ENCODE results near the gene GPRC5C. TPM values are rescaled to one million over a fixed set of nuclear protein-coding genes. Genes with fewer than 3 reads are reported as not detected.

Gene GPRC5C
- total RNA-seq, 3 donors from 2014 or later (not counting 1 experiment from before 2014, with no cell fraction given), result 0.26 to 0.60 (median 0.29) TPM

- Histone ChIP-seq H3K36me3 (ENCODE audit: control insufficient read depth, insufficient read depth, low read length) (no peaks in the 10 kb centered on the region), H3K27me3 (ENCODE audit: control insufficient read depth, insufficient read depth, low read length) (peaks cover 2% of the 10 kb centered on the region), H3K4me3 (ENCODE audit: low read length) (no peak overlapping the region), H3K27ac (ENCODE audit: low read length) (no peak overlapping the region), H3K9me3 (ENCODE audit: control insufficient read depth, insufficient read depth, low read length) (no peaks in the 10 kb centered on the region), H3K4me1 (ENCODE audit: control insufficient read depth, insufficient read depth, low read length) (peaks cover 44% of the 10 kb centered on the region)
- Mint-ChIP-seq H3K36me3 (no peaks in the 10 kb centered on the region), H3K4me3 (peak overlapping the region; percentile 64), H3K27ac (no peak overlapping the region), H3K4me1 (peaks cover 17 to 31% of the 10 kb centered on the region in 2 donors), H3K27me3 (ENCODE audit: low read depth in 2 of 2) (no peaks in the 10 kb centered on the region), H3K9me3 (no peaks in the 10 kb centered on the region)
- no peak for TF ChIP-seq CTCF (IDR thresholded peaks at IDR 0.05)
- WGBS (ENCODE audit: insufficient coverage), result 69% methylated on average over 22 of the region's 22 CpGs
- no peak for ATAC-seq
- intact Hi-C loops (cut with micrococcal nuclease), result no loop called here
- DNase-seq, result no peak
Observed at GRCh38 chr17:74452841-74453661, 21.2 kb downstream of the GPRC5C start.

GRCh38 chr17:74453665-74454196 is 21.8 kb downstream of the GPRC5C start:
- Mint-ChIP-seq H3K9me3 (no peaks in the 10 kb centered on the region), H3K4me1 (peaks cover 23 to 37% of the 10 kb centered on the region in 2 donors), H3K27ac (no peak overlapping the region), H3K4me3 (peak overlapping the region; percentile 50), H3K36me3 (no peaks in the 10 kb centered on the region), H3K27me3 (ENCODE audit: low read depth in 2 of 2) (no peaks in the 10 kb centered on the region)
- Histone ChIP-seq H3K36me3 (ENCODE audit: control insufficient read depth, insufficient read depth, low read length) (no peaks in the 10 kb centered on the region), H3K9me3 (ENCODE audit: control insufficient read depth, insufficient read depth, low read length) (no peaks in the 10 kb centered on the region), H3K27ac (ENCODE audit: low read length) (no peak overlapping the region), H3K4me3 (ENCODE audit: low read length) (peak overlapping the region; percentile 4), H3K4me1 (ENCODE audit: control insufficient read depth, insufficient read depth, low read length) (peaks cover 45% of the 10 kb centered on the region), H3K27me3 (ENCODE audit: control insufficient read depth, insufficient read depth, low read length) (peaks cover 2% of the 10 kb centered on the region)
- peak; percentile 89 to 93 (median 92) for ATAC-seq
- intact Hi-C loops (cut with micrococcal nuclease), result no loop called here
- peak in 1 of 2 donors; percentile 80 for DNase-seq
- TF ChIP-seq CTCF (IDR thresholded peaks at IDR 0.05), result no peak
- WGBS (ENCODE audit: insufficient coverage), result 4% methylated on average over 32 of the region's 43 CpGs

- Mint-ChIP-seq H3K4me3 (peak overlapping the region; percentile 50), H3K36me3 (no peaks in the 10 kb centered on the region), H3K27ac (no peak overlapping the region), H3K9me3 (no peaks in the 10 kb centered on the region), H3K4me1 (peaks cover 27 to 40% of the 10 kb centered on the region in 2 donors), H3K27me3 (ENCODE audit: low read depth in 2 of 2) (no peaks in the 10 kb centered on the region)
- peaks cover 2% of the 10 kb centered on the region for H3K27me3 ChIP-seq (ENCODE audit: control insufficient read depth, insufficient read depth, low read length)
- 27% methylated on average over 40 of the region's 40 CpGs for WGBS (ENCODE audit: insufficient coverage)
- no peak for TF ChIP-seq CTCF (IDR thresholded peaks at IDR 0.05)
- intact Hi-C loops (cut with micrococcal nuclease), result loop anchor here (5.0 kb wide), 1 partner anchor 152 kb away; no protein-coding TSS in a partner anchor
- DNase-seq (peak in 1 of 2 donors; percentile 60), ATAC-seq (peak in 2 of 3 donors; percentile 8 to 16)
- peaks cover 50% of the 10 kb centered on the region for H3K4me1 ChIP-seq (ENCODE audit: control insufficient read depth, insufficient read depth, low read length)
- no peaks in the 10 kb centered on the region for H3K9me3 ChIP-seq (ENCODE audit: control insufficient read depth, insufficient read depth, low read length)
- peak overlapping the region; percentile 20 for H3K4me3 ChIP-seq (ENCODE audit: low read length)
- H3K36me3 ChIP-seq (ENCODE audit: control insufficient read depth, insufficient read depth, low read length), result no peaks in the 10 kb centered on the region
- no peak overlapping the region for H3K27ac ChIP-seq (ENCODE audit: low read length)
Observed at GRCh38 chr17:74454197-74455024, 22.5 kb downstream of the GPRC5C start.
